Cardiac muscle cell (in vitro differentiated cells and primary cell): ENCODE measurements around the gene GNPTAB. TPM values are rescaled to one million over a fixed set of nuclear protein-coding genes. Genes with fewer than 3 reads are reported as not detected.

Experiments used
- DNase-seq, 2 donors: peaks; one replicate each; pipeline versions ENCODE4 v3.0.0 to v3.0.0-alpha.2; 2010 to 2017; ENCODE audit warnings: low read depth in 1 of 2, low spot score in 1 of 2
- H3K27ac ChIP-seq: fragments of 200-600 bp; sonication (generic); 2 replicates; pipeline ENCODE4 v1.5.1; 2016
- H3K27me3 ChIP-seq: fragments of 200-600 bp; sonication (generic); 2 replicates; pipeline ENCODE4 v1.6.0; 2016; ENCODE audit warnings: control low read depth
- H3K36me3 ChIP-seq: fragments of 200-600 bp; sonication (generic); 2 replicates; pipeline ENCODE4 v1.5.1; 2016; ENCODE audit warnings: control low read depth
- H3K4me1 ChIP-seq: fragments of 200-600 bp; sonication (generic); 2 replicates; pipeline ENCODE4 v1.8.1; 2017; ENCODE audit warnings: low read depth, mild to moderate bottlenecking, mixed run types
- H3K4me3 ChIP-seq: fragments of 200-600 bp; sonication (generic); 2 replicates; pipeline ENCODE4 v1.5.1; 2016; ENCODE audit warnings: mild to moderate bottlenecking
- H3K9me3 ChIP-seq: fragments of 200-600 bp; sonication (generic); 2 replicates; pipeline ENCODE4 v1.5.1; 2017; ENCODE audit warnings: low read depth, mild to moderate bottlenecking, control low read depth
- polyA plus RNA-seq: library from polyadenylated mRNA; unstranded; fragments of >200 nt; fragmentation: Nextera tagmentation; extraction: Ambion mirVana; gene quantifications from 2 replicates; pipeline ENCODE4 v1.2.1, GENCODE V29; 2016
- total RNA-seq: library from RNA; depleted of rRNA; stranded (reverse); fragments of >200 nt; gene quantifications from 2 replicates; pipeline ENCODE4 v1.2.3, GENCODE V29; 2016
- TF ChIP-seq, protein P1 (sequence below): IDR thresholded peaks from 2 replicates; pipeline ENCODE4 v1.5.1; 2012; ENCODE audit warnings: low read depth, mild to moderate bottlenecking, low read length

GNPTAB gene
- total and polyA plus RNA-seq, 2 experiments from 2014 or later = 4.0 to 6.2 TPM

DNA sequence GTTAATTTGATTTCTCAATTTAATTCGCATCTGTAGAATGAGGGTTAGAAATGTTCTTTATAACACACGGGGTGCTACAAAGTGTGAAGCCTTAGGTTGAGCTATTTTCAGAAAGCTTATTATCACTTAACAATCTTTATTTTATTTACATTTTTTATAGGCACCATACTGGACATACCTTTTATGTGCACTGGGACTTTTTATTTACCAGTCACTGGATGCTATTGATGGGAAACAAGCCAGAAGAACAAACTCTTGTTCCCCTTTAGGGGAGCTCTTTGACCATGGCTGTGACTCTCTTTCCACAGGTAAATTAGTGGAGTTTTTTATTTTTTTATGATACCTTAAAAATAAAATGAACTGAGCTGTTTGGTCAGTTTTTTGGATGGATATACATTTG, 116.8 kb downstream of the GNPTAB start:
- TF ChIP-seq, protein P1, sequence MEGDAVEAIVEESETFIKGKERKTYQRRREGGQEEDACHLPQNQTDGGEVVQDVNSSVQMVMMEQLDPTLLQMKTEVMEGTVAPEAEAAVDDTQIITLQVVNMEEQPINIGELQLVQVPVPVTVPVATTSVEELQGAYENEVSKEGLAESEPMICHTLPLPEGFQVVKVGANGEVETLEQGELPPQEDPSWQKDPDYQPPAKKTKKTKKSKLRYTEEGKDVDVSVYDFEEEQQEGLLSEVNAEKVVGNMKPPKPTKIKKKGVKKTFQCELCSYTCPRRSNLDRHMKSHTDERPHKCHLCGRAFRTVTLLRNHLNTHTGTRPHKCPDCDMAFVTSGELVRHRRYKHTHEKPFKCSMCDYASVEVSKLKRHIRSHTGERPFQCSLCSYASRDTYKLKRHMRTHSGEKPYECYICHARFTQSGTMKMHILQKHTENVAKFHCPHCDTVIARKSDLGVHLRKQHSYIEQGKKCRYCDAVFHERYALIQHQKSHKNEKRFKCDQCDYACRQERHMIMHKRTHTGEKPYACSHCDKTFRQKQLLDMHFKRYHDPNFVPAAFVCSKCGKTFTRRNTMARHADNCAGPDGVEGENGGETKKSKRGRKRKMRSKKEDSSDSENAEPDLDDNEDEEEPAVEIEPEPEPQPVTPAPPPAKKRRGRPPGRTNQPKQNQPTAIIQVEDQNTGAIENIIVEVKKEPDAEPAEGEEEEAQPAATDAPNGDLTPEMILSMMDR = no peak

DNA sequence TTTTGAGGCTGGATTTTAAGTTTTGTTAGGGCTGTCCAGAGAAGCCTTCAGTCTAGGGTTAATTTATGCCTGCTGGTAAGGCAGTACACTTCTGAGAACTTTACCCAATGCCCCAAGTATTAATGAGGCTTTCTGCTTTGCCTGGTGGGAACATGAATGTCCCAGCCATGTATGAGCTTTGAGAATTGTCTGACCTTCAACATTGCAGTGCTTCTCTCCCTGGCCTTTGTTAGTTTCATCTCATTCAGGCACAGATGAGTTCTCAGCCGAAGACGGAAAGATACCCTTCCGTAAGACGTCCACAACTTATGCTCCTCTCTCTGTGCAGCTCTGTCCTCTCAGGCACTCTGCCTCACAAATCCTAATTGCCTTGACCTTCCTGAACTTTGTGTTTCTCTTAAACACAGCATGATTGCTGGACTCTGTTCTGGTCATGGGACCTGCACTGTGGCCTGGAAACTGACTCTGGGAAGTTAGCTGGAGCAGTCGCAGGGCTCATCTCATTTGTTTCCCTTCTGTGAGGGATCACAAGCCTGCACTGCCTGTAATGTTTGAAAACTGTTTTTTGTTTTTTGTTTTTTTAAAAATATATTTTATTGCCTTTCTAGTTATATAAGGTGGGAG, 117.6 kb downstream of the GNPTAB start:
- peak overlapping the region; percentile 66 for H3K27ac ChIP-seq
- no peaks in the 10 kb centered on the region for H3K9me3 ChIP-seq
- no peaks in the 10 kb centered on the region for H3K27me3 ChIP-seq
- DNase-seq = peak in 1 of 2 donors; percentile 53
- TF ChIP-seq, protein P1 = no peak
- H3K36me3 ChIP-seq = no peaks in the 10 kb centered on the region
- peaks cover 9% of the 10 kb centered on the region for H3K4me1 ChIP-seq
- no peak overlapping the region for H3K4me3 ChIP-seq

More for the DNA sequence above, 116.8 kb downstream of the GNPTAB start:
- H3K27me3 ChIP-seq = no peaks in the 10 kb centered on the region
- no peak overlapping the region for H3K4me3 ChIP-seq
- no peak for DNase-seq
- no peaks in the 10 kb centered on the region for H3K9me3 ChIP-seq
- no peak overlapping the region for H3K27ac ChIP-seq
- no peaks in the 10 kb centered on the region for H3K36me3 ChIP-seq
- peaks cover 9% of the 10 kb centered on the region for H3K4me1 ChIP-seq

DNA sequence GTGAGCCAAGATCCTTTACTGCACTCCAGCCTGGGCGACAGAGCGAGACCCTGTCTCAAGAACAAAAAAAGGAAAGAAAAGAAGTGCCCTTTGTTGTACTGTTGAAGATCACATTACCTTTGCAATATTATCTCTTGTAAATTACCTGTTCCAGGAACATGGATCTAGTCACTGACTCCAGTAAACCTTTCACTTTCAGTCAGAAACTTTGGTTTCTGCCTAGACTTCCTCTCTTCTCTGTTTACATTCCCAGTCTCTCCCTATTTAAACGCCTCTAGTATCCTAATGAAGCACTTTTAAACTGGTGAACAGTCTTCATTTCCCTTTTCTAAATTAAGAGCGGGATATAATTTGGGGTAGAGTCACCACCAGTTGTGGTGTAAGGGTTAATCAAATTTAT, 120.5 kb downstream of the GNPTAB start:
- TF ChIP-seq, protein P1 = no peak
- Histone ChIP-seq H3K4me1 (peaks cover 9% of the 10 kb centered on the region), H3K27me3 (no peaks in the 10 kb centered on the region), H3K27ac (no peak overlapping the region), H3K36me3 (no peaks in the 10 kb centered on the region), H3K4me3 (no peak overlapping the region), H3K9me3 (no peaks in the 10 kb centered on the region)
- no peak for DNase-seq

DNA sequence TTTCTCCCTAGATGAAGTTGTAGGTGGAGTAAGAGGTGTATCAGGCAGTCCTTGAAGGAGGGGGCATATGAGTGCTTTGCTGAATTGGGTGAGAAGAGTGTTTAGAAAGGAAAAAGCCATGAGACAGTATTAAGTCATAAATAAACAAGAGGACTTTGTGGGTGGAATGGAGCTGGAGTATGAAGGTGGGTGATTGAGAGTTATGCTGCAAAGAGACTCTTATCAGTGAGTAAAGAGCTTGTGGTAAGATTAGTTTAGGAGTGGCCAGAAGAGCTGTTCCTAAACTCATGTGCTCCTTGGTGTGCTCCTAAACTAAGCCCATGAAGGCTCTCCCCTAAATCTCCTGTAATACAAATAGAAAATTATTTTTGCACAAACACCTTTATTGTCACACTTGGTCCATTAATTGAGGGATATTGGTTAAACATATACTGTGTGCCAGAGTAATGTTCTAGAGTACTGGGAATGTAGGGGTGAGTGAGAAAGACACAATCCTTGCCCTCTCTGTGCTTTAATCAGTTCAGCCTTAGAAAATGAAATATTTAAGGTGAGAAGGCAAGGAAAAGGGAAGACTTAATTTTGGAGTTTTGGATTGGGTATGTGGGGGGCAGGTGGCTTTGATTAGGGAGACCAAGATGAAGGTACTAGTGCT, 123.5 kb downstream of the GNPTAB start:
- no peaks in the 10 kb centered on the region for H3K36me3 ChIP-seq
- H3K4me1 ChIP-seq = peaks cover 3% of the 10 kb centered on the region
- peak in 1 of 2 donors; percentile 18 for DNase-seq
- H3K4me3 ChIP-seq = no peak overlapping the region
- TF ChIP-seq, protein P1 = no peak
- H3K9me3 ChIP-seq = no peaks in the 10 kb centered on the region
- no peaks in the 10 kb centered on the region for H3K27me3 ChIP-seq
- no peak overlapping the region for H3K27ac ChIP-seq

DNA sequence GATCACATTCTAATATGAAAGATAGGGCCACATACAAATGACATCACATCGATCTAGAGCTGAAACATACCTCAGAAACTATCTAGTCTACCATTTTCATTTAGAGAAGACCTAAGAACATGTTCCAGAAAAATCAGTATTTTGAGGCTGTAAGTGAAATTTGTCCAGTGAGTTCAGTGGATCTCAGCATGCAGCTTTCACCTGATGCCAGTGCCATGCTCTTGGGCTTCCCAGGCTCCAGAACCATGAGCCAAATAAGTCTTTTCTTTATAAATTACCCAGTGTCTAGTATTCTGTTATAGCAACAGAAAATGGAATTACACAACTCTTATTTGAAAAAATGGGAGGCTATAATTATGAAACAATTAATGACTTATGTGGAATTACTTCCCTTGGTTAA, 124.4 kb downstream of the GNPTAB start:
- TF ChIP-seq, protein P1 = no peak
- H3K27me3 ChIP-seq = no peaks in the 10 kb centered on the region
- H3K4me3 ChIP-seq = no peak overlapping the region
- no peaks in the 10 kb centered on the region for H3K36me3 ChIP-seq
- no peak overlapping the region for H3K27ac ChIP-seq
- peaks cover 3% of the 10 kb centered on the region for H3K4me1 ChIP-seq
- no peak for DNase-seq
- no peaks in the 10 kb centered on the region for H3K9me3 ChIP-seq
